H1 (cell line): Measurements from ENCODE around the gene C12orf42. TPM values are rescaled to one million over a fixed set of nuclear protein-coding genes. Genes with fewer than 3 reads are reported as not detected.

Experiments used
- SUZ12 ChIP-seq: fragments of 200-600 bp; sonication (generic); IDR thresholded peaks from 2 replicates; pipeline ENCODE4 v1.6.1; 2012; ENCODE audit warnings: mild to moderate bottlenecking, inconsistent platforms, low read length, moderate library complexity, mixed read lengths
- TAF1 ChIP-seq: IDR thresholded peaks from 2 replicates; pipeline ENCODE4 v1.6.1; 2011; ENCODE audit warnings: mild to moderate bottlenecking, low read depth, low read length
- TEAD4 ChIP-seq: IDR thresholded peaks from 2 replicates; pipeline ENCODE4 v1.6.1; 2012; ENCODE audit warnings: low read depth, low read length, inconsistent platforms, mixed read lengths
- polyA plus RNA-seq, 7 experiments: library from polyadenylated mRNA; depleted of rRNA in 3 of 7; stranded (reverse) in 5 of 7; unstranded in 2 of 7; fragments of >200 nt in 5 of 7; fragments of 200-250 nt in 2 of 7; gene quantifications; 1 replicate in 5 of 7; 2 replicates in 1 of 7; 4 replicates in 1 of 7; pipeline versions ENCODE4 v1.2.1 to v1.2.3, GENCODE V29; 2011 to 2013; ENCODE audit warnings: missing spikeins in 2 of 7, mixed read lengths in 2 of 7
- total RNA-seq: library from RNA; stranded (reverse); fragmentation: NEBNext Ultra II Directional; extraction: Animal tissue kit (Norgen Biotek cat#: 25700); gene quantifications from 2 replicates; pipeline ENCODE4 v1.2.1, GENCODE V29; 2021
- TF ChIP-seq, protein P1 (sequence below): fragments of 300-600 bp; sonication (generic); IDR thresholded peaks from 2 replicates; pipeline ENCODE4 v1.7.1; 2012; ENCODE audit warnings: low read length, moderate library complexity, mild to moderate bottlenecking, inconsistent platforms; ENCODE audit not compliant: insufficient replicate concordance

C12orf42 gene
- total and polyA plus RNA-seq, 2 of the 8 experiments (the other 6 are each of a cell fraction or from before 2014, with no cell fraction given): 0.05 TPM; not detected in 1

DNA sequence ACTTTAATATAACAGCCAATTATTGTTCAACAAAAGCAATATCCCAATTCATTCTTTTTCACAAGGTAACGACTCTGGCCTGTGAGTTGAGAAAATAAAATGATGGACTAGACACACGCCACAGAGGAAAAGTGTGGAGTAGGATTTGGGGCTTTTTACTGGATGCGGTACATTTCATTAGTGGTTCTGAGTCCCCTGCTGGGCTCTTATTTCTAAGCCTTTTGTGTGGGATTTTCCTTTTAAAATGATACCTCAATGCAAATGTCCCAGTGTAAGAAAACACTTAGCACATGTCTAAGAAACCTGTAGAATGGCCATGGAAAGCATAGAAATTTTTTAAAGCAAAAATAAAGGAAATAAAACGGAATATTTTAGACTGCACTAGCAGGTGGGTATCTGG, 73.4 kb downstream of the C12orf42 start (continued):
- TF ChIP-seq, protein P1, sequence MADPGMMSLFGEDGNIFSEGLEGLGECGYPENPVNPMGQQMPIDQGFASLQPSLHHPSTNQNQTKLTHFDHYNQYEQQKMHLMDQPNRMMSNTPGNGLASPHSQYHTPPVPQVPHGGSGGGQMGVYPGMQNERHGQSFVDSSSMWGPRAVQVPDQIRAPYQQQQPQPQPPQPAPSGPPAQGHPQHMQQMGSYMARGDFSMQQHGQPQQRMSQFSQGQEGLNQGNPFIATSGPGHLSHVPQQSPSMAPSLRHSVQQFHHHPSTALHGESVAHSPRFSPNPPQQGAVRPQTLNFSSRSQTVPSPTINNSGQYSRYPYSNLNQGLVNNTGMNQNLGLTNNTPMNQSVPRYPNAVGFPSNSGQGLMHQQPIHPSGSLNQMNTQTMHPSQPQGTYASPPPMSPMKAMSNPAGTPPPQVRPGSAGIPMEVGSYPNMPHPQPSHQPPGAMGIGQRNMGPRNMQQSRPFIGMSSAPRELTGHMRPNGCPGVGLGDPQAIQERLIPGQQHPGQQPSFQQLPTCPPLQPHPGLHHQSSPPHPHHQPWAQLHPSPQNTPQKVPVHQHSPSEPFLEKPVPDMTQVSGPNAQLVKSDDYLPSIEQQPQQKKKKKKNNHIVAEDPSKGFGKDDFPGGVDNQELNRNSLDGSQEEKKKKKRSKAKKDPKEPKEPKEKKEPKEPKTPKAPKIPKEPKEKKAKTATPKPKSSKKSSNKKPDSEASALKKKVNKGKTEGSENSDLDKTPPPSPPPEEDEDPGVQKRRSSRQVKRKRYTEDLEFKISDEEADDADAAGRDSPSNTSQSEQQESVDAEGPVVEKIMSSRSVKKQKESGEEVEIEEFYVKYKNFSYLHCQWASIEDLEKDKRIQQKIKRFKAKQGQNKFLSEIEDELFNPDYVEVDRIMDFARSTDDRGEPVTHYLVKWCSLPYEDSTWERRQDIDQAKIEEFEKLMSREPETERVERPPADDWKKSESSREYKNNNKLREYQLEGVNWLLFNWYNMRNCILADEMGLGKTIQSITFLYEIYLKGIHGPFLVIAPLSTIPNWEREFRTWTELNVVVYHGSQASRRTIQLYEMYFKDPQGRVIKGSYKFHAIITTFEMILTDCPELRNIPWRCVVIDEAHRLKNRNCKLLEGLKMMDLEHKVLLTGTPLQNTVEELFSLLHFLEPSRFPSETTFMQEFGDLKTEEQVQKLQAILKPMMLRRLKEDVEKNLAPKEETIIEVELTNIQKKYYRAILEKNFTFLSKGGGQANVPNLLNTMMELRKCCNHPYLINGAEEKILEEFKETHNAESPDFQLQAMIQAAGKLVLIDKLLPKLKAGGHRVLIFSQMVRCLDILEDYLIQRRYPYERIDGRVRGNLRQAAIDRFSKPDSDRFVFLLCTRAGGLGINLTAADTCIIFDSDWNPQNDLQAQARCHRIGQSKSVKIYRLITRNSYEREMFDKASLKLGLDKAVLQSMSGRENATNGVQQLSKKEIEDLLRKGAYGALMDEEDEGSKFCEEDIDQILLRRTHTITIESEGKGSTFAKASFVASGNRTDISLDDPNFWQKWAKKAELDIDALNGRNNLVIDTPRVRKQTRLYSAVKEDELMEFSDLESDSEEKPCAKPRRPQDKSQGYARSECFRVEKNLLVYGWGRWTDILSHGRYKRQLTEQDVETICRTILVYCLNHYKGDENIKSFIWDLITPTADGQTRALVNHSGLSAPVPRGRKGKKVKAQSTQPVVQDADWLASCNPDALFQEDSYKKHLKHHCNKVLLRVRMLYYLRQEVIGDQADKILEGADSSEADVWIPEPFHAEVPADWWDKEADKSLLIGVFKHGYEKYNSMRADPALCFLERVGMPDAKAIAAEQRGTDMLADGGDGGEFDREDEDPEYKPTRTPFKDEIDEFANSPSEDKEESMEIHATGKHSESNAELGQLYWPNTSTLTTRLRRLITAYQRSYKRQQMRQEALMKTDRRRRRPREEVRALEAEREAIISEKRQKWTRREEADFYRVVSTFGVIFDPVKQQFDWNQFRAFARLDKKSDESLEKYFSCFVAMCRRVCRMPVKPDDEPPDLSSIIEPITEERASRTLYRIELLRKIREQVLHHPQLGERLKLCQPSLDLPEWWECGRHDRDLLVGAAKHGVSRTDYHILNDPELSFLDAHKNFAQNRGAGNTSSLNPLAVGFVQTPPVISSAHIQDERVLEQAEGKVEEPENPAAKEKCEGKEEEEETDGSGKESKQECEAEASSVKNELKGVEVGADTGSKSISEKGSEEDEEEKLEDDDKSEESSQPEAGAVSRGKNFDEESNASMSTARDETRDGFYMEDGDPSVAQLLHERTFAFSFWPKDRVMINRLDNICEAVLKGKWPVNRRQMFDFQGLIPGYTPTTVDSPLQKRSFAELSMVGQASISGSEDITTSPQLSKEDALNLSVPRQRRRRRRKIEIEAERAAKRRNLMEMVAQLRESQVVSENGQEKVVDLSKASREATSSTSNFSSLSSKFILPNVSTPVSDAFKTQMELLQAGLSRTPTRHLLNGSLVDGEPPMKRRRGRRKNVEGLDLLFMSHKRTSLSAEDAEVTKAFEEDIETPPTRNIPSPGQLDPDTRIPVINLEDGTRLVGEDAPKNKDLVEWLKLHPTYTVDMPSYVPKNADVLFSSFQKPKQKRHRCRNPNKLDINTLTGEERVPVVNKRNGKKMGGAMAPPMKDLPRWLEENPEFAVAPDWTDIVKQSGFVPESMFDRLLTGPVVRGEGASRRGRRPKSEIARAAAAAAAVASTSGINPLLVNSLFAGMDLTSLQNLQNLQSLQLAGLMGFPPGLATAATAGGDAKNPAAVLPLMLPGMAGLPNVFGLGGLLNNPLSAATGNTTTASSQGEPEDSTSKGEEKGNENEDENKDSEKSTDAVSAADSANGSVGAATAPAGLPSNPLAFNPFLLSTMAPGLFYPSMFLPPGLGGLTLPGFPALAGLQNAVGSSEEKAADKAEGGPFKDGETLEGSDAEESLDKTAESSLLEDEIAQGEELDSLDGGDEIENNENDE: no peak
- TF ChIP-seq TEAD4: no peak
- TF ChIP-seq SUZ12: no peak
- no peak for TF ChIP-seq TAF1
